Measurements from ENCODE around the gene PTPRR. TPM values are rescaled to one million over a fixed set of nuclear protein-coding genes. Genes with fewer than 3 reads are reported as not detected.

Gene PTPRR
- total and polyA plus RNA-seq, 2 donors (not counting 1 experiment from before 2014, with no cell fraction given) = 0.44 to 0.50 TPM

GRCh38 chr12:70842942-70843341 is 77.6 kb downstream of the PTPRR start:
- no peak overlapping the region for H3K4me2 ChIP-seq (ENCODE audit: extremely low read depth, insufficient read depth, low read length)
- no peaks in the 10 kb centered on the region for H3K4me1 ChIP-seq (ENCODE audit: control insufficient read depth, extremely low read depth, insufficient read depth, low read length)
- H2AFZ ChIP-seq (ENCODE audit: low read length) = no peak overlapping the region
- no peak overlapping the region for H3K9ac ChIP-seq (ENCODE audit: insufficient read depth, low read length)
- no peaks in the 10 kb centered on the region for H3K79me2 ChIP-seq (ENCODE audit: control insufficient read depth, insufficient read depth, low read length)
- no peaks in the 10 kb centered on the region for H3K9me3 ChIP-seq (ENCODE audit: control insufficient read depth, insufficient read depth, low read depth, low read length)
- H3K27ac ChIP-seq (ENCODE audit: insufficient read depth, low read length) = no peak overlapping the region
- H3K4me3 ChIP-seq (replicated peaks in 1 of 4; ENCODE audit: control extremely low read depth in 1 of 4, insufficient read depth in 1 of 4, low read depth in 3 of 4, low read length in 4 of 4) = no peak overlapping the region
- H3K27me3 ChIP-seq (ENCODE audit: control insufficient read depth, insufficient read depth, low read length) = no peaks in the 10 kb centered on the region
- no peaks in the 10 kb centered on the region for H3K36me3 ChIP-seq (ENCODE audit: control insufficient read depth, insufficient read depth, low read length)
- H4K20me1 ChIP-seq (ENCODE audit: control insufficient read depth, extremely low read depth, insufficient read depth, low read length) = no peaks in the 10 kb centered on the region
- DNase-seq (ENCODE audit: low read depth in 2 of 2) = no peak
- TF ChIP-seq EZH2 (IDR thresholded peaks at IDR 0.05; ENCODE audit: low read length, missing control alignments) = no peak
- no peak for TF ChIP-seq CTCF (conservative IDR thresholded peaks at IDR 0.05 in 1 of 2, IDR thresholded peaks at IDR 0.05 in 1 of 2; ENCODE audit: low read depth in 1 of 2, low read length in 2 of 2)

- Histone ChIP-seq H4K20me1 (ENCODE audit: control insufficient read depth, extremely low read depth, insufficient read depth, low read length) (no peaks in the 10 kb centered on the region), H3K36me3 (ENCODE audit: control insufficient read depth, insufficient read depth, low read length) (no peaks in the 10 kb centered on the region), H3K79me2 (ENCODE audit: control insufficient read depth, insufficient read depth, low read length) (no peaks in the 10 kb centered on the region), H3K27me3 (ENCODE audit: control insufficient read depth, insufficient read depth, low read length) (no peaks in the 10 kb centered on the region), H3K4me3 (replicated peaks in 1 of 4; ENCODE audit: control extremely low read depth in 1 of 4, insufficient read depth in 1 of 4, low read depth in 3 of 4, low read length in 4 of 4) (no peak overlapping the region), H3K4me2 (ENCODE audit: extremely low read depth, insufficient read depth, low read length) (no peak overlapping the region), H3K4me1 (ENCODE audit: control insufficient read depth, extremely low read depth, insufficient read depth, low read length) (no peaks in the 10 kb centered on the region), H3K9ac (ENCODE audit: insufficient read depth, low read length) (no peak overlapping the region), H2AFZ (ENCODE audit: low read length) (no peak overlapping the region), H3K27ac (ENCODE audit: insufficient read depth, low read length) (no peak overlapping the region), H3K9me3 (ENCODE audit: control insufficient read depth, insufficient read depth, low read depth, low read length) (no peaks in the 10 kb centered on the region)
- no peak for DNase-seq (ENCODE audit: low read depth in 2 of 2)
- no peak for TF ChIP-seq EZH2 (IDR thresholded peaks at IDR 0.05; ENCODE audit: low read length, missing control alignments)
- no peak for TF ChIP-seq CTCF (conservative IDR thresholded peaks at IDR 0.05 in 1 of 2, IDR thresholded peaks at IDR 0.05 in 1 of 2; ENCODE audit: low read depth in 1 of 2, low read length in 2 of 2)
Observed at GRCh38 chr12:70842136-70842535, 78.4 kb downstream of the PTPRR start.

GRCh38 chr12:70840656-70841350 is 79.7 kb downstream of the PTPRR start:
- H3K36me3 ChIP-seq (ENCODE audit: control insufficient read depth, insufficient read depth, low read length) = no peaks in the 10 kb centered on the region
- no peaks in the 10 kb centered on the region for H3K27me3 ChIP-seq (ENCODE audit: control insufficient read depth, insufficient read depth, low read length)
- no peak overlapping the region for H3K27ac ChIP-seq (ENCODE audit: insufficient read depth, low read length)
- H3K9ac ChIP-seq (ENCODE audit: insufficient read depth, low read length) = no peak overlapping the region
- DNase-seq (ENCODE audit: low read depth in 2 of 2) = no peak
- no peaks in the 10 kb centered on the region for H4K20me1 ChIP-seq (ENCODE audit: control insufficient read depth, extremely low read depth, insufficient read depth, low read length)
- TF ChIP-seq EZH2 (IDR thresholded peaks at IDR 0.05; ENCODE audit: low read length, missing control alignments) = no peak
- TF ChIP-seq CTCF (conservative IDR thresholded peaks at IDR 0.05 in 1 of 2, IDR thresholded peaks at IDR 0.05 in 1 of 2; ENCODE audit: low read depth in 1 of 2, low read length in 2 of 2) = no peak
- H3K4me3 ChIP-seq (replicated peaks in 1 of 4; ENCODE audit: control extremely low read depth in 1 of 4, insufficient read depth in 1 of 4, low read depth in 3 of 4, low read length in 4 of 4) = no peak overlapping the region
- no peak overlapping the region for H3K4me2 ChIP-seq (ENCODE audit: extremely low read depth, insufficient read depth, low read length)
- H3K4me1 ChIP-seq (ENCODE audit: control insufficient read depth, extremely low read depth, insufficient read depth, low read length) = no peaks in the 10 kb centered on the region
- H3K9me3 ChIP-seq (ENCODE audit: control insufficient read depth, insufficient read depth, low read depth, low read length) = no peaks in the 10 kb centered on the region
- H2AFZ ChIP-seq (ENCODE audit: low read length) = no peak overlapping the region
- no peaks in the 10 kb centered on the region for H3K79me2 ChIP-seq (ENCODE audit: control insufficient read depth, insufficient read depth, low read length)

All from fibroblast of lung (primary cell).